IMR-90 (cell line): ENCODE results near the gene SNX2.

Experiments
- CEBPB ChIP-seq: IDR thresholded peaks from 2 replicates; pipeline ENCODE4 v1.6.1; 2012; ENCODE audit warnings: low read depth, low read length, improper control_type of control experiment
- CTCF ChIP-seq: conservative IDR thresholded peaks from 2 replicates; pipeline ENCODE4 v1.5.1; 2012; ENCODE audit warnings: mild to moderate bottlenecking, low read depth, low read length, improper control_type of control experiment
- FOS ChIP-seq: fragments of 150-350 bp; IDR thresholded peaks from 2 replicates; pipeline ENCODE4 v1.6.1; 2016; ENCODE audit warnings: low read depth, low read length
- POLR2A ChIP-seq: IDR thresholded peaks from 2 replicates; pipeline ENCODE4 v1.6.1; 2012; ENCODE audit warnings: mild to moderate bottlenecking, low read depth, low read length
- RAD21 ChIP-seq: IDR thresholded peaks from 2 replicates; pipeline ENCODE4 v1.6.1; 2012; ENCODE audit warnings: low read length, improper control_type of control experiment
- USF2 ChIP-seq: fragments of 150-350 bp; IDR thresholded peaks from 2 replicates; pipeline ENCODE4 v1.6.1; 2017; ENCODE audit warnings: mild to moderate bottlenecking, antibody characterized with exemption, low read length, low read depth

GRCh38 chr5:122727112-122727541 is 47.8 kb upstream of the SNX2 start:
- TF ChIP-seq CTCF (no peak), POLR2A (no peak), FOS (peak; percentile 73; the same call in 1 of the 2 replicates), USF2 (no peak), CEBPB (no peak), RAD21 (no peak)
